Liver (tissue), 9 donors: Measurements from ENCODE around the gene MDC1. TPM values are rescaled to one million over a fixed set of nuclear protein-coding genes. Genes with fewer than 3 reads are reported as not detected.

Source experiments
- DNase-seq: peaks from one replicate; pipeline ENCODE4 v3.0.0-alpha.2; 2017; ENCODE audit warnings: low spot score
- H3K27ac ChIP-seq, 2 donors: one replicate each; pipeline ENCODE4 v1.7.0; 2013; ENCODE audit warnings: inconsistent platforms in 2 of 2, low read length in 2 of 2, control low read depth in 1 of 2, low read depth in 1 of 2, mild to moderate bottlenecking in 1 of 2
- H3K27me3 ChIP-seq, 4 donors: one replicate each; pipeline versions ENCODE4 v1.6.1 to v1.7.0; 2013; ENCODE audit warnings: low read length in 3 of 4, inconsistent platforms in 1 of 4, mild to moderate bottlenecking in 1 of 4, moderate library complexity in 1 of 4; ENCODE audit not compliant: control insufficient read depth in 4 of 4, insufficient read depth in 4 of 4
- H3K36me3 ChIP-seq, 4 donors: one replicate each; pipeline versions ENCODE4 v1.6.1 to v1.7.0; 2013; ENCODE audit warnings: low read length in 3 of 4, mild to moderate bottlenecking in 3 of 4, low read depth in 1 of 4, moderate library complexity in 1 of 4; ENCODE audit not compliant: control insufficient read depth in 4 of 4, insufficient read depth in 3 of 4
- H3K4me1 ChIP-seq, 4 donors: one replicate each; pipeline versions ENCODE4 v1.6.1 to v1.7.0; 2013; ENCODE audit warnings: low read length in 3 of 4, mild to moderate bottlenecking in 3 of 4, moderate library complexity in 1 of 4; ENCODE audit not compliant: control insufficient read depth in 4 of 4, insufficient read depth in 4 of 4
- H3K4me3 ChIP-seq, 3 donors: one replicate each; pipeline versions ENCODE4 v1.6.1 to v1.7.0; 2013; ENCODE audit warnings: low read length in 3 of 3, control low read depth in 1 of 3, low read depth in 1 of 3, mild to moderate bottlenecking in 1 of 3
- H3K9ac ChIP-seq, 2 donors: one replicate each; pipeline ENCODE4 v1.7.0; 2013; ENCODE audit warnings: low read length in 2 of 2, mild to moderate bottlenecking in 2 of 2, moderate library complexity in 2 of 2, control low read depth in 1 of 2, low read depth in 1 of 2
- H3K9me3 ChIP-seq, 4 donors: one replicate each; pipeline versions ENCODE4 v1.6.1 to v1.7.0; 2013; ENCODE audit warnings: low read length in 3 of 4; ENCODE audit not compliant: control insufficient read depth in 4 of 4
- CTCF ChIP-seq: fragments of 150-350 bp; IDR thresholded peaks from 2 replicates; pipeline ENCODE4 v1.5.1; 2017; ENCODE audit warnings: improper control_type of control experiment, low read depth, low read length; ENCODE audit not compliant: missing input control
- EGR1 ChIP-seq, 2 donors: IDR thresholded peaks; 2 replicates each; pipeline ENCODE4 v1.6.1; 2016 to 2018; ENCODE audit warnings: antibody characterized with exemption in 2 of 2, low read depth in 2 of 2
- FOXA1 ChIP-seq: IDR thresholded peaks from 2 replicates; pipeline ENCODE4 v1.6.1; 2016; ENCODE audit warnings: antibody characterized with exemption
- JUND ChIP-seq, 2 donors: IDR thresholded peaks; 2 replicates each; pipeline ENCODE4 v1.6.1; 2016; ENCODE audit warnings: antibody characterized with exemption in 2 of 2
- MAX ChIP-seq: IDR thresholded peaks from 2 replicates; pipeline ENCODE4 v1.6.1; 2016; ENCODE audit warnings: antibody characterized with exemption
- RAD21 ChIP-seq, 2 donors: IDR thresholded peaks; 2 replicates each; pipeline ENCODE4 v1.6.1; 2016; ENCODE audit warnings: antibody characterized with exemption in 2 of 2, mild to moderate bottlenecking in 2 of 2
- REST ChIP-seq: IDR thresholded peaks from 2 replicates; pipeline ENCODE4 v1.6.1; 2016; ENCODE audit warnings: antibody characterized with exemption, mild to moderate bottlenecking
- RXRA ChIP-seq, 2 donors: IDR thresholded peaks; 2 replicates each; pipeline ENCODE4 v1.6.1; 2017 to 2018; ENCODE audit warnings: antibody characterized with exemption in 2 of 2, mild to moderate bottlenecking in 1 of 2
- SP1 ChIP-seq: IDR thresholded peaks from 2 replicates; pipeline ENCODE4 v1.6.1; 2018; ENCODE audit warnings: antibody characterized with exemption, mild to moderate bottlenecking
- YY1 ChIP-seq: IDR thresholded peaks from 2 replicates; pipeline ENCODE4 v1.6.1; 2016; ENCODE audit warnings: antibody characterized with exemption, mild to moderate bottlenecking
- whole genome bisulfite sequencing: extraction: QIAGEN DNeasy Blood & Tissue Kit; methylation state at CpG from one replicate; pipeline ENCODE4 v1.1.7; 2013; 5-methylcytosine and 5-hydroxymethylcytosine counted together
- polyA plus RNA-seq, 2 donors: library from polyadenylated mRNA; stranded (reverse) in 1 of 2; unstranded in 1 of 2; fragments of 200-250 nt in 1 of 2; fragments of >200 nt in 1 of 2; fragmentation: Nextera tagmentation in 1 of 2; extraction: Ambion mirVana in 1 of 2; gene quantifications; one replicate each; pipeline versions ENCODE4 v1.2.1 to v1.2.3, GENCODE V29; 2013 to 2015
- total RNA-seq, 2 donors: library from RNA; depleted of rRNA; stranded (reverse); fragments of >200 nt; gene quantifications; one replicate each; pipeline ENCODE4 v1.2.3, GENCODE V29; 2014
- donor health status: healthy.
- donor health status: healthy.
- donor health status: healthy.
- donor health status: healthy.
- donor health status: healthy.

Gene MDC1
- total and polyA plus RNA-seq, 4 donors: 5.9 to 15.5 (median 8.4) TPM

- no peak overlapping the region for H3K4me3 ChIP-seq
- 74% methylated on average over 12 of the region's 12 CpGs for WGBS
- no peak for DNase-seq
These were observed 32.7 kb upstream of the MDC1 start for GRCh38 chr6:30749554-30750378.

GRCh38 chr6:30748851-30749540, 31.9 kb upstream of the MDC1 start:
- Histone ChIP-seq H3K9ac (no peak overlapping the region), H3K27ac (peak overlapping the region in 1 of 2 donors; percentile 16)

More at GRCh38 chr6:30749554-30750378, 32.7 kb upstream of the MDC1 start:
- peak overlapping the region; percentile 21 to 70 for H3K27ac ChIP-seq
- TF ChIP-seq RXRA (IDR thresholded peaks at IDR 0.05): peak; percentile 40 to 58
- peak; percentile 68 for TF ChIP-seq SP1
- TF ChIP-seq RAD21 (IDR thresholded peaks at IDR 0.05): peak; percentile 22 to 36
- TF ChIP-seq FOXA1: no peak
- H3K4me1 ChIP-seq: peaks cover 5 to 22% (median 18%) of the 10 kb centered on the region in 4 donors
- no peaks in the 10 kb centered on the region for H3K9me3 ChIP-seq
- peak overlapping the region in 1 of 2 donors; percentile 51 for H3K9ac ChIP-seq
- no peaks in the 10 kb centered on the region for H3K36me3 ChIP-seq
- no peaks in the 10 kb centered on the region for H3K27me3 ChIP-seq

More at GRCh38 chr6:30748851-30749540, 31.9 kb upstream of the MDC1 start:
- Histone ChIP-seq H3K4me3 (no peak overlapping the region), H3K27me3 (no peaks in the 10 kb centered on the region), H3K4me1 (peaks cover 6 to 26% (median 21%) of the 10 kb centered on the region in 4 donors), H3K36me3 (no peaks in the 10 kb centered on the region), H3K9me3 (no peaks in the 10 kb centered on the region)
- TF ChIP-seq CTCF (no peak), REST (no peak), FOXA1 (no peak), MAX (no peak), YY1 (no peak), EGR1 (IDR thresholded peaks at IDR 0.05; ENCODE audit: low read depth in 2 of 2) (no peak), RXRA (IDR thresholded peaks at IDR 0.05) (no peak), JUND (IDR thresholded peaks at IDR 0.05) (no peak)
- DNase-seq: no peak
- 76% methylated on average over 8 of the region's 8 CpGs for WGBS
